Measurements from ENCODE around the gene PKP3. TPM values are rescaled to one million over a fixed set of nuclear protein-coding genes. Genes with fewer than 3 reads are reported as not detected.

The PKP3 gene
- total and polyA plus RNA-seq, 9 of the 15 experiments (the other 6 are each of a cell fraction or from before 2014, with no cell fraction given) = 0.11 to 110 (median 30.7) TPM

GRCh38 chr11:447923-448731 is 54.1 kb downstream of the PKP3 start (continued):
- TF ChIP-seq PKNOX1 (IDR thresholded peaks at IDR 0.05) (peak; percentile 71), SMARCA4 (IDR thresholded peaks at IDR 0.05) (peak; percentile 14; the same call in 1 of the 2 replicates), ZNF146 (CRISPR knock-in tag; IDR thresholded peaks at IDR 0.05; ENCODE audit: unreplicated experiment) (no peak), TCF7L2 (IDR thresholded peaks at IDR 0.05; ENCODE audit: low read depth, low read length) (no peak), CBX2 (IDR thresholded peaks at IDR 0.05; ENCODE audit: insufficient read depth, low read length, poor library complexity, severe bottlenecking) (no peak), PML (IDR thresholded peaks at IDR 0.05; ENCODE audit: low read length) (peak; percentile 62; the same call in 1 of the 2 replicates), E2F6 (IDR thresholded peaks at IDR 0.05; ENCODE audit: borderline replicate concordance in 1 of 2, extremely low read depth in 1 of 2, insufficient read depth in 1 of 2, insufficient read length in 1 of 2, low read depth in 1 of 2, low read length in 1 of 2, poor library complexity in 1 of 2, severe bottlenecking in 1 of 2) (peak; percentile 65 to 95), FOS (IDR thresholded peaks at IDR 0.05; ENCODE audit: extremely low read depth, insufficient read length) (no peak), SMC3 (conservative IDR thresholded peaks at IDR 0.05; ENCODE audit: insufficient read depth, low read depth, low read length) (peak; percentile 84), CREB3L1 (IDR thresholded peaks at IDR 0.05; ENCODE audit: borderline replicate concordance, low read depth) (0 out of 2 replicates have a peak, but pooled peaks have one; percentile 14), SIN3B (IDR thresholded peaks at IDR 0.05; ENCODE audit: low read depth) (peak; percentile 56; the same call in 1 of the 2 replicates), ATF3 (IDR thresholded peaks at IDR 0.05) (no peak; the same call in 1 of the 2 replicates), ATF3 (CRISPR knock-in tag; conservative IDR thresholded peaks at IDR 0.05) (no peak; the same call in 1 of the 2 replicates), ELK3 (CRISPR knock-in tag; IDR thresholded peaks at IDR 0.05) (no peak), ZBTB17 (CRISPR knock-in tag; IDR thresholded peaks at IDR 0.05) (no peak), ZNF699 (CRISPR knock-in tag; IDR thresholded peaks at IDR 0.05; ENCODE audit: insufficient replicate concordance) (no peak)
- TF ChIP-seq, protein P1, sequence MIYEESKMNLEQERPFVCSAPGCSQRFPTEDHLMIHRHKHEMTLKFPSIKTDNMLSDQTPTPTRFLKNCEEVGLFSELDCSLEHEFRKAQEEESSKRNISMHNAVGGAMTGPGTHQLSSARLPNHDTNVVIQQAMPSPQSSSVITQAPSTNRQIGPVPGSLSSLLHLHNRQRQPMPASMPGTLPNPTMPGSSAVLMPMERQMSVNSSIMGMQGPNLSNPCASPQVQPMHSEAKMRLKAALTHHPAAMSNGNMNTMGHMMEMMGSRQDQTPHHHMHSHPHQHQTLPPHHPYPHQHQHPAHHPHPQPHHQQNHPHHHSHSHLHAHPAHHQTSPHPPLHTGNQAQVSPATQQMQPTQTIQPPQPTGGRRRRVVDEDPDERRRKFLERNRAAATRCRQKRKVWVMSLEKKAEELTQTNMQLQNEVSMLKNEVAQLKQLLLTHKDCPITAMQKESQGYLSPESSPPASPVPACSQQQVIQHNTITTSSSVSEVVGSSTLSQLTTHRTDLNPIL (CRISPR knock-in tag; IDR thresholded peaks at IDR 0.05) = no peak

All from K562 (cell line).